GM12878 (cell line): Measurements from ENCODE around the gene ADAMTS18. TPM values are rescaled to one million over a fixed set of nuclear protein-coding genes. Genes with fewer than 3 reads are reported as not detected.

Experiments used
- ATAC-seq: fragments of 200-7000 bp; cut with Tn5 transposase; 3 replicates; pipeline ENCODE4 v1.9.1; 2020; ENCODE audit warnings: mild to moderate bottlenecking, moderate library complexity
- BruUV-seq: library from RNA; stranded (reverse); fragments of 400-500 nt; replicated peaks from 2 replicates; lab custom pipeline; 2021; lab: Mats Ljungman, UMichigan
- CTCF ChIA-PET: fragments of 300-600 bp; sonication (Branson Sonifier 250); formaldehyde crosslinking; extraction: SDS; loops from one replicate; lab custom pipeline; 2021; ENCODE audit warnings: inconsistent platforms; lab: Yijun Ruan, JAX
- POLR2A ChIA-PET: fragments of 350-600 bp; formaldehyde crosslinking; extraction: SDS; loops from one replicate; lab custom pipeline; 2021; ENCODE audit warnings: inconsistent platforms; lab: Charles Lee
- RAD21 ChIA-PET: fragments of 300-600 bp; sonication (Branson Sonifier 250); formaldehyde crosslinking; loops from one replicate; lab custom pipeline; 2023; ENCODE audit warnings: antibody characterized with exemption; ENCODE audit not compliant: unreplicated experiment; lab: Charles Lee
- SMC1A ChIA-PET: fragments of 300-600 bp; sonication (Branson Sonifier 250); formaldehyde crosslinking; loops from one replicate; lab custom pipeline; 2023; ENCODE audit not compliant: unreplicated experiment, uncharacterized antibody; lab: Charles Lee
- DNase-seq: peaks from one replicate; pipeline ENCODE4 v3.0.0-alpha.2; 2011; ENCODE audit warnings: low read depth, low spot score
- FAIRE-seq: peaks from 3 replicates; lab custom pipeline; 2011; peaks lifted over from hg19 to GRCh38; lab: Jason Lieb, UNC
- H2AFZ ChIP-seq: 2 replicates; pipeline ENCODE4 v1.6.0; 2011; ENCODE audit warnings: low read depth, low read length, control low read depth; ENCODE audit not compliant: control insufficient read depth
- H3K27ac ChIP-seq: 2 replicates; pipeline ENCODE4 v1.5.1; 2011; ENCODE audit warnings: control low read depth; ENCODE audit not compliant: control insufficient read depth, insufficient read depth
- H3K27me3 ChIP-seq, 2 experiments: replicated peaks in 1 of 2; 2 replicates each; pipeline versions ENCODE4 v1.6.0 to v1.6.1; 2011; ENCODE audit warnings: low read length in 1 of 2; ENCODE audit not compliant: control insufficient read depth in 2 of 2, insufficient read depth in 2 of 2
- H3K36me3 ChIP-seq, 2 experiments: 2 replicates each; pipeline ENCODE4 v1.5.1; 2011; ENCODE audit warnings: low read length in 1 of 2; ENCODE audit not compliant: control insufficient read depth in 2 of 2, insufficient read depth in 2 of 2
- H3K4me1 ChIP-seq: 2 replicates; pipeline ENCODE4 v1.6.1; 2011; ENCODE audit warnings: mild to moderate bottlenecking, low read length, moderate library complexity, mixed read lengths; ENCODE audit not compliant: control insufficient read depth, insufficient read depth
- H3K4me2 ChIP-seq: 2 replicates; pipeline ENCODE4 v1.6.0; 2011; ENCODE audit warnings: control low read depth; ENCODE audit not compliant: control insufficient read depth, insufficient read depth
- H3K4me3 ChIP-seq: fragments of 200-600 bp; sonication (generic); 2 replicates; pipeline ENCODE4 v1.5.1; 2016
- H3K79me2 ChIP-seq: 2 replicates; pipeline ENCODE4 v1.6.0; 2011; ENCODE audit warnings: low read length; ENCODE audit not compliant: control insufficient read depth, insufficient read depth
- H3K9ac ChIP-seq: 2 replicates; pipeline ENCODE4 v1.8.0; 2011; ENCODE audit warnings: low read length, control low read depth, mixed read lengths; ENCODE audit not compliant: control insufficient read depth, insufficient read depth
- H3K9me3 ChIP-seq: replicated peaks from 3 replicates; pipeline ENCODE4 v1.5.1; 2011; ENCODE audit warnings: mild to moderate bottlenecking, low read length; ENCODE audit not compliant: control insufficient read depth, insufficient read depth
- H4K20me1 ChIP-seq: 2 replicates; pipeline ENCODE4 v1.6.0; 2011; ENCODE audit not compliant: control insufficient read depth, insufficient read depth
- ATF2 ChIP-seq: IDR thresholded peaks from 2 replicates; pipeline ENCODE4 v1.6.1; 2012; ENCODE audit warnings: low read length, inconsistent platforms
- BCL11A ChIP-seq: IDR thresholded peaks from 2 replicates; pipeline ENCODE4 v1.6.1; 2011; ENCODE audit warnings: low read depth, low read length
- CBFB ChIP-seq: IDR thresholded peaks from 2 replicates; pipeline ENCODE4 v1.6.1; 2016; ENCODE audit warnings: antibody characterized with exemption, low read depth
- E2F4 ChIP-seq: IDR thresholded peaks from 2 replicates; pipeline ENCODE4 v1.6.1; 2012; ENCODE audit warnings: low read depth, low read length, improper control_type of control experiment
- EGR1 ChIP-seq, 2 experiments: IDR thresholded peaks; 1 replicate in 1 of 2; 2 replicates in 1 of 2; pipeline ENCODE4 v1.6.1; 2011 to 2012; ENCODE audit warnings: low read depth in 2 of 2, low read length in 2 of 2, borderline replicate concordance in 1 of 2, mild to moderate bottlenecking in 1 of 2, moderate library complexity in 1 of 2
- EP300 ChIP-seq, 2 experiments: fragments of 150-350 bp in 1 of 2; IDR thresholded peaks; 2 replicates each; pipeline ENCODE4 v1.6.1; 2011 to 2012; ENCODE audit warnings: low read depth in 2 of 2, low read length in 2 of 2, borderline replicate concordance in 1 of 2, improper control_type of control experiment in 1 of 2, inconsistent platforms in 1 of 2; ENCODE audit not compliant: control insufficient read depth in 1 of 2
- LARP7 ChIP-seq: fragments of 450-650 bp; IDR thresholded peaks from 2 replicates; pipeline ENCODE4 v1.6.1; 2017; ENCODE audit warnings: mild to moderate bottlenecking
- MEF2A ChIP-seq: IDR thresholded peaks from 2 replicates; pipeline ENCODE4 v1.6.1; 2011; ENCODE audit warnings: low read depth, mild to moderate bottlenecking, low read length, moderate library complexity; ENCODE audit not compliant: insufficient read depth
- NR2F1 ChIP-seq: fragments of 450-650 bp; conservative IDR thresholded peaks from 2 replicates; pipeline ENCODE4 v1.6.1; 2017; ENCODE audit warnings: mild to moderate bottlenecking
- PAX5 ChIP-seq: IDR thresholded peaks from 2 replicates; pipeline ENCODE4 v1.6.1; 2011; ENCODE audit warnings: low read depth, low read length, borderline replicate concordance
- RB1 ChIP-seq: fragments of 450-650 bp; formaldehyde crosslinking; IDR thresholded peaks from 2 replicates; pipeline ENCODE4 v1.6.1; 2017; ENCODE audit warnings: mild to moderate bottlenecking, borderline replicate concordance
- WGBS: methylation state at CpG from one replicate; pipeline ENCODE4 v1.1.6; 2016; ENCODE audit warnings: low lambda C conversion rate; ENCODE audit not compliant: insufficient replicate concordance, insufficient coverage; ENCODE audit errors: missing lambda C conversion rate; 5-methylcytosine and 5-hydroxymethylcytosine counted together
- in situ Hi-C: fragments of 300-500 bp; cut with MboI; formaldehyde crosslinking; loops from 9 replicates; pipeline ENCODE4 v1.14.3; 2018; ENCODE audit warnings: mixed read lengths
- intact Hi-C: fragments of 100-400 bp; cut with micrococcal nuclease; formaldehyde crosslinking; loops from one replicate; pipeline ENCODE4 v1.14.2; 2022; ENCODE audit not compliant: unreplicated experiment
- polyA plus RNA-seq, 11 experiments: library from polyadenylated mRNA; depleted of rRNA in 4 of 11; unstranded in 6 of 11; stranded (reverse) in 5 of 11; fragments of >200 nt; fragmentation: Nextera tagmentation in 4 of 11; fragmentation: Illumina TruSeq in 1 of 11; extraction: Ambion mirVana in 4 of 11; extraction: Trizol in 1 of 11; gene quantifications; 1 replicate in 1 of 11; 2 replicates in 10 of 11; pipeline versions ENCODE4 v1.2.1 to v1.2.3, GENCODE V29; 2011 to 2016; ENCODE audit warnings: inconsistent platforms in 2 of 11, missing spikeins in 2 of 11, low read depth in 1 of 11
- total RNA-seq, 4 experiments: library from RNA; depleted of rRNA in 3 of 4; stranded (reverse); fragments of >200 nt in 3 of 4; fragmentation: Illumina TruSeq in 1 of 4; extraction: Trizol in 1 of 4; gene quantifications; 2 replicates each; pipeline versions ENCODE4 v1.2.1 to v1.2.3, GENCODE V29; 2013 to 2021
- TF ChIP-seq, protein P1 (sequence below): fragments of 450-650 bp; conservative IDR thresholded peaks from 2 replicates; pipeline ENCODE4 v1.6.1; 2017; ENCODE audit warnings: mild to moderate bottlenecking, moderate library complexity

ADAMTS18 gene
- total and polyA plus RNA-seq, 10 of the 15 experiments (the other 5 are each of a cell fraction or from before 2014, with no cell fraction given), result not detected

GRCh38 chr16:77406680-77407079 lies 28.2 kb downstream of the ADAMTS18 start:
- ChIA-PET POLR2A (no interaction called here), CTCF (no interaction called here), SMC1A (interaction anchor here (1.6 kb wide), 1 partner anchor 179 kb away, joined by 3 read pairs; no protein-coding TSS in a partner anchor), RAD21 (no interaction called here)
- no TSS peak for BruUV-seq
- Histone ChIP-seq H3K4me2 (no peak overlapping the region), H3K27me3 (no peaks in the 10 kb centered on the region), H4K20me1 (no peaks in the 10 kb centered on the region), H3K4me1 (no peaks in the 10 kb centered on the region), H3K27ac (no peak overlapping the region), H3K36me3 (no peaks in the 10 kb centered on the region), H3K4me3 (no peak overlapping the region), H3K79me2 (no peaks in the 10 kb centered on the region), H2AFZ (no peak overlapping the region), H3K9ac (no peak overlapping the region), H3K9me3 (no peaks in the 10 kb centered on the region)
- no peak for TF ChIP-seq E2F4
- TF ChIP-seq, protein P1, sequence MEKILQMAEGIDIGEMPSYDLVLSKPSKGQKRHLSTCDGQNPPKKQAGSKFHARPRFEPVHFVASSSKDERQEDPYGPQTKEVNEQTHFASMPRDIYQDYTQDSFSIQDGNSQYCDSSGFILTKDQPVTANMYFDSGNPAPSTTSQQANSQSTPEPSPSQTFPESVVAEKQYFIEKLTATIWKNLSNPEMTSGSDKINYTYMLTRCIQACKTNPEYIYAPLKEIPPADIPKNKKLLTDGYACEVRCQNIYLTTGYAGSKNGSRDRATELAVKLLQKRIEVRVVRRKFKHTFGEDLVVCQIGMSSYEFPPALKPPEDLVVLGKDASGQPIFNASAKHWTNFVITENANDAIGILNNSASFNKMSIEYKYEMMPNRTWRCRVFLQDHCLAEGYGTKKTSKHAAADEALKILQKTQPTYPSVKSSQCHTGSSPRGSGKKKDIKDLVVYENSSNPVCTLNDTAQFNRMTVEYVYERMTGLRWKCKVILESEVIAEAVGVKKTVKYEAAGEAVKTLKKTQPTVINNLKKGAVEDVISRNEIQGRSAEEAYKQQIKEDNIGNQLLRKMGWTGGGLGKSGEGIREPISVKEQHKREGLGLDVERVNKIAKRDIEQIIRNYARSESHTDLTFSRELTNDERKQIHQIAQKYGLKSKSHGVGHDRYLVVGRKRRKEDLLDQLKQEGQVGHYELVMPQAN, result no peak
- no peak for TF ChIP-seq LARP7
- TF ChIP-seq NR2F1, result no peak
- no peak for TF ChIP-seq ATF2
- no peak for TF ChIP-seq EGR1 (IDR thresholded peaks at IDR 0.05; ENCODE audit: borderline replicate concordance in 1 of 2, low read depth in 2 of 2, low read length in 2 of 2)
- TF ChIP-seq MEF2A, result no peak
- TF ChIP-seq BCL11A, result no peak
- TF ChIP-seq EP300 (IDR thresholded peaks at IDR 0.05; ENCODE audit: borderline replicate concordance in 1 of 2, control insufficient read depth in 1 of 2, low read depth in 2 of 2, low read length in 2 of 2), result no peak
- no peak for TF ChIP-seq RB1
- no peak for TF ChIP-seq PAX5
- TF ChIP-seq CBFB, result no peak
- intact Hi-C loops, result no loop called here
- ATAC-seq (no peak), DNase-seq (no peak), FAIRE-seq (no peak)
- WGBS, result 0% methylated on average over 1 of the region's 1 CpG
- in situ Hi-C loops, result no loop called here
